Caco-2 (cell line): Measurements from ENCODE around the gene APRT. TPM values are rescaled to one million over a fixed set of nuclear protein-coding genes. Genes with fewer than 3 reads are reported as not detected.
A peak's percentile ranks its signal among the peaks of the same experiment; 100 is the strongest.

Experiments
- BruUV-seq: library from RNA; stranded (reverse); fragments of 400-500 nt; replicated peaks from 2 replicates; lab custom pipeline; 2021; lab: Mats Ljungman, UMichigan
- CTCF ChIA-PET: fragments of 300-600 bp; sonication (Branson Sonifier 250); formaldehyde crosslinking; loops from one replicate; lab custom pipeline; 2022; ENCODE audit warnings: antibody characterized with exemption; lab: Charles Lee
- POLR2A ChIA-PET: fragments of 300-600 bp; sonication (Branson Sonifier 250); formaldehyde crosslinking; loops from one replicate; lab custom pipeline; 2022; ENCODE audit warnings: antibody characterized with exemption; lab: Charles Lee
- DNase-seq, 2 experiments: peaks; one replicate each; pipeline versions ENCODE4 v3.0.0 to v3.0.0-alpha.2; 2020 to 2022
- H3K27me3 ChIP-seq: replicated peaks from 2 replicates; pipeline ENCODE4 v1.6.0; 2011; ENCODE audit warnings: low read length; ENCODE audit not compliant: control insufficient read depth, insufficient read depth
- H3K36me3 ChIP-seq: 2 replicates; pipeline ENCODE4 v1.5.1; 2011; ENCODE audit warnings: low read length; ENCODE audit not compliant: control insufficient read depth, insufficient read depth
- H3K4me1 ChIP-seq: fragments of 250-450 bp; sonication (Bioruptor Pico); 2 replicates; pipeline ENCODE4 v1.5.1; 2020; ENCODE audit warnings: mild to moderate bottlenecking
- H3K4me3 ChIP-seq: 2 replicates; pipeline ENCODE4 v1.5.1; 2011; ENCODE audit warnings: low read depth, mild to moderate bottlenecking, control low read depth, low read length
- H3K9me3 ChIP-seq: fragments of 250-450 bp; sonication (Bioruptor Pico); 2 replicates; pipeline ENCODE4 v1.5.1; 2020; ENCODE audit warnings: mild to moderate bottlenecking, moderate library complexity
- H3K27ac Mint-ChIP-seq: one replicate; pipeline ENCODE4 v1.8.0; 2022; ENCODE audit warnings: mixed read lengths; ENCODE audit not compliant: unreplicated experiment
- H3K27me3 Mint-ChIP-seq: one replicate; pipeline ENCODE4 v1.8.0; 2022; ENCODE audit warnings: mixed read lengths; ENCODE audit not compliant: insufficient read depth, unreplicated experiment
- H3K36me3 Mint-ChIP-seq: one replicate; pipeline ENCODE4 v1.8.0; 2022; ENCODE audit warnings: mild to moderate bottlenecking, mixed read lengths; ENCODE audit not compliant: insufficient read depth, unreplicated experiment
- H3K4me1 Mint-ChIP-seq: one replicate; pipeline ENCODE4 v1.8.0; 2022; ENCODE audit warnings: low read depth, mixed read lengths; ENCODE audit not compliant: unreplicated experiment
- H3K4me3 Mint-ChIP-seq: one replicate; pipeline ENCODE4 v1.8.0; 2022; ENCODE audit warnings: mild to moderate bottlenecking, moderate library complexity, mixed read lengths; ENCODE audit not compliant: unreplicated experiment
- H3K9me3 Mint-ChIP-seq: one replicate; pipeline ENCODE4 v1.8.0; 2022; ENCODE audit warnings: mixed read lengths; ENCODE audit not compliant: unreplicated experiment
- intact Hi-C: fragments of 100-400 bp; cut with micrococcal nuclease; formaldehyde crosslinking; loops from one replicate; pipeline ENCODE4 v1.10.0; 2022; ENCODE audit not compliant: unreplicated experiment
- total RNA-seq: library from RNA; stranded (reverse); gene quantifications from 2 replicates; pipeline ENCODE4 v1.2.3, GENCODE V29; 2022
- TF ChIP-seq, protein P1 (sequence below), 2 experiments: fragments of 200-600 bp in 1 of 2; IDR thresholded peaks; 1 replicate in 1 of 2; 2 replicates in 1 of 2; pipeline versions ENCODE4 v1.5.1 to v1.8.0; 2011 to 2022; ENCODE audit warnings: antibody characterized with exemption in 1 of 2, control low read depth in 1 of 2, inconsistent platforms in 1 of 2, low read depth in 1 of 2, low read length in 1 of 2, mild to moderate bottlenecking in 1 of 2, moderate library complexity in 1 of 2; ENCODE audit not compliant: insufficient read depth in 1 of 2, severe bottlenecking in 1 of 2, unreplicated experiment in 1 of 2

APRT gene
- total RNA-seq, 1 experiment from 2014 or later = 251 TPM

DNA sequence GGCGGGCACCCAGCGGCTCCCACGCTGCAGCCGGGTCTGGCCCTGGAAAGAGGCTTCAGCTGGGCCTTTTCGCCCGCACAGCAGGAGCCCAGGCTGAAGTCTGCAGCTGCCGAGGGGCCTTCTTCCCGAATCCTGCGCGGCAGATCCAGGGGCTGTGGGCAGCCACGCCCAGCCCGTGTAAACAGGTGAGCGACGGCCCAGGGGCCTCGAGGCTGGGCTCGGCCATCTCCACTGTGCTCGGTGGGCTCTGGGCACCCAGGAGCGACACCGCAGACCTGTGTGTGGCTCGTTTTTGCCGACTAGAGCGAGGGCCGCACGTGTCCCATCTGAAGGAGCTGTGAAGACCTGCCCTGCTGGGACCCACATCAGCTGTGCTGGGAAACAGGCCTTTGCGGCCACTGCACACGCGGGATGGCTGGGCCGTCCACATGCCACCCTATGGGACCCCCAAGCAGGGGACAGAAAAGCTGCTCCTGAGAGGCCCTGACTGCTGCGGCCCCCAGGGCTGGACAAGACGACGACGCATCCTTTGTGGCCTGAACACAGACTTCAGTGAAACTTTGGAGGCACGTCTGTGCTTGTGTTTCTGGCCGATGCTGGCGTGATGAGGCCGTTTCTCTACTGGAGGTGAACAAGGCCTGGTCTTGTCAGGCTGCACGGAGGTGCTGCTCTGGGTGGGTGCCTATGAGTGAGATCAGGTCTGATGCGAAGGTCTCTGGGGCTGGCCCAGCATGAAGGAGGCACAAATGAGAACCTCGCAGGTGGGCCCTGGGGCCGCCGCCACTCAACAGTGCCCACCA is 5.2 kb upstream of the APRT start:
- intact Hi-C loops = loop anchor here (1.0 to 2.0 kb wide), 3 partner anchors 40 to 400 kb away; partner anchors contain the start of genes TRAPPC2L and ZNF778
- TF ChIP-seq, protein P1, sequence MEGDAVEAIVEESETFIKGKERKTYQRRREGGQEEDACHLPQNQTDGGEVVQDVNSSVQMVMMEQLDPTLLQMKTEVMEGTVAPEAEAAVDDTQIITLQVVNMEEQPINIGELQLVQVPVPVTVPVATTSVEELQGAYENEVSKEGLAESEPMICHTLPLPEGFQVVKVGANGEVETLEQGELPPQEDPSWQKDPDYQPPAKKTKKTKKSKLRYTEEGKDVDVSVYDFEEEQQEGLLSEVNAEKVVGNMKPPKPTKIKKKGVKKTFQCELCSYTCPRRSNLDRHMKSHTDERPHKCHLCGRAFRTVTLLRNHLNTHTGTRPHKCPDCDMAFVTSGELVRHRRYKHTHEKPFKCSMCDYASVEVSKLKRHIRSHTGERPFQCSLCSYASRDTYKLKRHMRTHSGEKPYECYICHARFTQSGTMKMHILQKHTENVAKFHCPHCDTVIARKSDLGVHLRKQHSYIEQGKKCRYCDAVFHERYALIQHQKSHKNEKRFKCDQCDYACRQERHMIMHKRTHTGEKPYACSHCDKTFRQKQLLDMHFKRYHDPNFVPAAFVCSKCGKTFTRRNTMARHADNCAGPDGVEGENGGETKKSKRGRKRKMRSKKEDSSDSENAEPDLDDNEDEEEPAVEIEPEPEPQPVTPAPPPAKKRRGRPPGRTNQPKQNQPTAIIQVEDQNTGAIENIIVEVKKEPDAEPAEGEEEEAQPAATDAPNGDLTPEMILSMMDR (IDR thresholded peaks at IDR 0.05; ENCODE audit: insufficient read depth in 1 of 2, low read depth in 1 of 2, low read length in 1 of 2, severe bottlenecking in 1 of 2, unreplicated experiment in 1 of 2) = no peak
- Mint-ChIP-seq H3K36me3 (peaks cover 55% of the 10 kb centered on the region), H3K27me3 (no peaks in the 10 kb centered on the region), H3K9me3 (no peaks in the 10 kb centered on the region), H3K4me3 (no peak overlapping the region), H3K4me1 (no peaks in the 10 kb centered on the region), H3K27ac (no peak overlapping the region)
- Histone ChIP-seq H3K4me3 (no peak overlapping the region), H3K4me1 (peaks cover 5% of the 10 kb centered on the region), H3K9me3 (no peaks in the 10 kb centered on the region), H3K27me3 (no peaks in the 10 kb centered on the region), H3K36me3 (no peaks in the 10 kb centered on the region)
- ChIA-PET POLR2A (interaction anchor here (0.5 kb wide), 1 partner anchor 840 kb away, joined by 4 read pairs; no protein-coding TSS in a partner anchor), CTCF (interaction anchor here (1.0 kb wide), 1 partner anchor 41 kb away, joined by 3 read pairs; no protein-coding TSS in a partner anchor)
- DNase-seq = no peak
- no TSS peak for BruUV-seq

DNA sequence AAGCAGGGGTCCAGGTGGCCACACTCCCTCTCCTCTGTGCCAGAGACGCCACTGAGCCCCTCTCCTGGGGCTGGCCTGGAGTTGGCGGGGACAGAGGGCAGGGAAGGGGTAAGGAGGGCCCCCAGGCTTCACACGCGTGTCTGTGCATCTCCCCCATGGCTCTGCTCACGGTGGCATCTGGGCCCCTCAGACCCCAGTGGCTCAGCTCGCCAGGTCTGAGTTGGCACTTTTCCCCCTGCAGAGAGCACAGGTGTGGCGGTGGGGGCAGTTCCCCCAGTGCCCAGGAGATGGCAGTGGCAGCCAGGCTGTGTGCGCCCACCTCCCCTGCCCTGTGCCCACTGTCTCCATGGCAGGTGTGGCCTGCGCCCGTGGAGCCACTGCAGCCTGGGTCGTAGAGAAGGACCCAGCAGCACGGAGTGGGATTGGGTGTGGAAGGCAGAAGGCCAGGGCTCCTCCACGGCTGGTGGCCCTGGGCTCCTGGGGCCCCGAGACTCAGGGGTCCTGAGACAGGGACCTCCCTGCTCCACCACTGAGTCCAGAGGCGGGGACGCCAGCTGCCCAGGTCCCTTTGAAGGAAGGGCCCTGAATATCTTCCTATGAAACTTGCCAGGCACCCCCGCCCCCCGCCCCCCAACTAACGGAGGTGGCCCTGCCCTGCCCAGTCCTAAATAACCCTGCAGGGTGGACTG is 4.3 kb upstream of the APRT start:
- intact Hi-C loops = loop anchor here (1.0 to 2.0 kb wide), 3 partner anchors 41 to 401 kb away; partner anchors contain the start of genes TRAPPC2L and ZNF778
- Mint-ChIP-seq H3K36me3 (peaks cover 64% of the 10 kb centered on the region), H3K27ac (no peak overlapping the region), H3K4me1 (no peaks in the 10 kb centered on the region), H3K27me3 (no peaks in the 10 kb centered on the region), H3K9me3 (no peaks in the 10 kb centered on the region), H3K4me3 (no peak overlapping the region)
- ChIA-PET POLR2A (no interaction called here), CTCF (interaction anchor here (0.6 to 1.5 kb wide), 3 partner anchors 41 to 180 kb away, joined by 3 to 7 read pairs (median 4); partner anchors contain the start of genes GALNS and TRAPPC2L)
- BruUV-seq = no TSS peak
- H3K9me3 ChIP-seq = no peaks in the 10 kb centered on the region
- H3K4me3 ChIP-seq = no peak overlapping the region
- TF ChIP-seq, protein P1 (IDR thresholded peaks at IDR 0.05; ENCODE audit: insufficient read depth in 1 of 2, low read depth in 1 of 2, low read length in 1 of 2, severe bottlenecking in 1 of 2, unreplicated experiment in 1 of 2) = peak; percentile 86 to 90
- peak in 1 of 2 experiments; percentile 79 for DNase-seq
- no peaks in the 10 kb centered on the region for H3K27me3 ChIP-seq
- H3K4me1 ChIP-seq = peaks cover 5% of the 10 kb centered on the region
- H3K36me3 ChIP-seq = no peaks in the 10 kb centered on the region

DNA sequence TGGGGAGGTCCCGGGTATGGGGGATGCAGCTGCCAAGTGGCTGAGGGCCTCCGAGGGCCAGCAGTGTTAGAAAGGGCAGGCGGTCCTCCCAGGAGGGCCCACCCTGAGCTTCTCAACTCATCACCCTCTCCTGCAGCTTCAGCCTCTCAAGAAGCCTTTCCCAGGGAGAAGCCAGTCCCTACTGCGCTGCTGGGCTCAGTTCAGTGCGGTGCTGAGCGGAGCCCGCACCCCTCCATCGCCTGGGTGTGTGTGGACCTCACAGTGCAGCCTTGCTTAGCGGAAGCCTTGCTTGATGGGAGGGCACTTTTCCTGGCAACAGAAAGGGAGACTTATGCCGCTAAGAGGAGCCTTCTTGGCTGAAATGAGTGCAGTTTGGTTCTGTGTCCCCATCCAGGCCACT is 3.5 kb upstream of the APRT start:
- ChIA-PET POLR2A (no interaction called here), CTCF (interaction anchor here (0.6 to 1.5 kb wide), 3 partner anchors 42 to 179 kb away, joined by 3 to 7 read pairs (median 4); partner anchors contain the start of genes GALNS and TRAPPC2L)
- TF ChIP-seq, protein P1 (IDR thresholded peaks at IDR 0.05; ENCODE audit: insufficient read depth in 1 of 2, low read depth in 1 of 2, low read length in 1 of 2, severe bottlenecking in 1 of 2, unreplicated experiment in 1 of 2) = no peak

More for the DNA sequence above, 3.5 kb upstream of the APRT start:
- H3K4me3 Mint-ChIP-seq = no peak overlapping the region
- Histone ChIP-seq H3K4me3 (no peak overlapping the region), H3K9me3 (no peaks in the 10 kb centered on the region), H3K36me3 (peaks cover 2% of the 10 kb centered on the region), H3K27me3 (no peaks in the 10 kb centered on the region), H3K4me1 (peaks cover 10% of the 10 kb centered on the region)
- no peak for DNase-seq
- H3K4me1 Mint-ChIP-seq = no peaks in the 10 kb centered on the region
- BruUV-seq = no TSS peak
- H3K27me3 Mint-ChIP-seq = no peaks in the 10 kb centered on the region
- intact Hi-C loops = no loop called here
- H3K36me3 Mint-ChIP-seq = peaks cover 72% of the 10 kb centered on the region
- no peak overlapping the region for H3K27ac Mint-ChIP-seq
- H3K9me3 Mint-ChIP-seq = no peaks in the 10 kb centered on the region
